SK-N-SH treated with all-trans-retinoic acid at 6 μM for 48 hours (cell line): ENCODE data around the gene CSNK1G1.
"Not testable (repeated sequence)": the region's sequence is repeated elsewhere in the genome, so short reads cannot be mapped to it uniquely, and the experiment has no call there.

Experiments used
- ATAC-seq: fragments of 200-7000 bp; cut with Tn5 transposase; 3 replicates; pipeline ENCODE4 v1.9.1; 2020; ENCODE audit warnings: mild to moderate bottlenecking, moderate library complexity
- ARNTL ChIP-seq: fragments of 450-650 bp; formaldehyde crosslinking; IDR thresholded peaks from 2 replicates; pipeline ENCODE4 v1.5.0; 2020; ENCODE audit warnings: low read depth, mild to moderate bottlenecking, moderate library complexity, borderline replicate concordance
- BACH2 ChIP-seq: fragments of 250-450 bp; sonication (Bioruptor Pico); IDR thresholded peaks from 2 replicates; pipeline ENCODE4 v1.9.0; 2021; ENCODE audit warnings: mild to moderate bottlenecking, borderline replicate concordance
- CSDC2 ChIP-seq: fragments of 250-450 bp; sonication (Bioruptor Pico); IDR thresholded peaks from 2 replicates; pipeline ENCODE4 v1.5.0; 2020; ENCODE audit warnings: mild to moderate bottlenecking, moderate library complexity
- ESRRG ChIP-seq: fragments of 250-450 bp; sonication (Bioruptor Pico); IDR thresholded peaks from 2 replicates; pipeline ENCODE4 v1.6.1; 2021; ENCODE audit warnings: mild to moderate bottlenecking
- GLIS3 ChIP-seq: fragments of 250-450 bp; sonication (Bioruptor Pico); IDR thresholded peaks from 2 replicates; pipeline ENCODE4 v1.5.0; 2020; ENCODE audit warnings: mild to moderate bottlenecking, moderate library complexity
- OSR1 ChIP-seq: fragments of 250-450 bp; sonication (Bioruptor Pico); IDR thresholded peaks from 2 replicates; pipeline ENCODE4 v1.8.0; 2022; ENCODE audit warnings: moderate library complexity, mild to moderate bottlenecking, inconsistent platforms
- RARB ChIP-seq: fragments of 250-450 bp; sonication (Bioruptor Pico); IDR thresholded peaks from 2 replicates; pipeline ENCODE4 v1.8.0; 2021; ENCODE audit warnings: mild to moderate bottlenecking, moderate library complexity
- SNAI2 ChIP-seq: fragments of 250-450 bp; sonication (Bioruptor Pico); IDR thresholded peaks from 2 replicates; pipeline ENCODE4 v1.5.0; 2020; ENCODE audit warnings: mild to moderate bottlenecking, moderate library complexity
- TCF4 ChIP-seq: fragments of 250-450 bp; sonication (Bioruptor Pico); IDR thresholded peaks from 2 replicates; pipeline ENCODE4 v1.8.0; 2021; ENCODE audit warnings: mild to moderate bottlenecking, moderate library complexity, borderline replicate concordance
- TOX ChIP-seq: fragments of 250-450 bp; sonication (Bioruptor Pico); IDR thresholded peaks from 2 replicates; pipeline ENCODE4 v1.8.0; 2021; ENCODE audit warnings: mild to moderate bottlenecking, moderate library complexity, borderline replicate concordance
- ZC3H10 ChIP-seq: fragments of 250-450 bp; sonication (Bioruptor Pico); IDR thresholded peaks from 2 replicates; pipeline ENCODE4 v1.5.1; 2021; ENCODE audit warnings: mild to moderate bottlenecking, moderate library complexity
- ZFP3 ChIP-seq: fragments of 250-450 bp; sonication (Bioruptor Pico); IDR thresholded peaks from 2 replicates; pipeline ENCODE4 v1.5.0; 2020; ENCODE audit warnings: mild to moderate bottlenecking, moderate library complexity
- ZNF565 ChIP-seq: fragments of 450-650 bp; formaldehyde crosslinking; conservative IDR thresholded peaks from 2 replicates; pipeline ENCODE4 v1.5.0; 2020; ENCODE audit warnings: low read depth, mild to moderate bottlenecking, moderate library complexity
- ZNF70 ChIP-seq: fragments of 450-650 bp; formaldehyde crosslinking; IDR thresholded peaks from 2 replicates; pipeline ENCODE4 v1.5.0; 2020; ENCODE audit warnings: mild to moderate bottlenecking, moderate library complexity
- ZNF8 ChIP-seq: fragments of 450-650 bp; formaldehyde crosslinking; IDR thresholded peaks from 2 replicates; pipeline ENCODE4 v1.5.0; 2020; ENCODE audit warnings: mild to moderate bottlenecking, moderate library complexity
- TF ChIP-seq, protein P1 (sequence below): fragments of 250-450 bp; sonication (Bioruptor Pico); IDR thresholded peaks from 2 replicates; pipeline ENCODE4 v1.5.0; 2020; ENCODE audit warnings: mild to moderate bottlenecking, moderate library complexity
- TF ChIP-seq, protein P2 (sequence below): fragments of 250-450 bp; sonication (Bioruptor Pico); IDR thresholded peaks from 2 replicates; pipeline ENCODE4 v1.8.0; 2021; ENCODE audit warnings: low read depth, mild to moderate bottlenecking, moderate library complexity, borderline replicate concordance
- TF ChIP-seq, protein P3 (sequence below): fragments of 250-450 bp; sonication (Bioruptor Pico); IDR thresholded peaks from 2 replicates; pipeline ENCODE4 v1.8.0; 2020; ENCODE audit warnings: mild to moderate bottlenecking, moderate library complexity, borderline replicate concordance
- TF ChIP-seq, protein P4 (sequence below): fragments of 250-450 bp; sonication (Bioruptor Pico); IDR thresholded peaks from 2 replicates; pipeline ENCODE4 v1.5.1; 2020; ENCODE audit warnings: low read depth, mild to moderate bottlenecking, moderate library complexity
- TF ChIP-seq, protein P5 (sequence below): fragments of 250-450 bp; sonication (Bioruptor Pico); IDR thresholded peaks from 2 replicates; pipeline ENCODE4 v1.5.1; 2021; ENCODE audit warnings: mild to moderate bottlenecking, moderate library complexity

CSNK1G1 gene

DNA sequence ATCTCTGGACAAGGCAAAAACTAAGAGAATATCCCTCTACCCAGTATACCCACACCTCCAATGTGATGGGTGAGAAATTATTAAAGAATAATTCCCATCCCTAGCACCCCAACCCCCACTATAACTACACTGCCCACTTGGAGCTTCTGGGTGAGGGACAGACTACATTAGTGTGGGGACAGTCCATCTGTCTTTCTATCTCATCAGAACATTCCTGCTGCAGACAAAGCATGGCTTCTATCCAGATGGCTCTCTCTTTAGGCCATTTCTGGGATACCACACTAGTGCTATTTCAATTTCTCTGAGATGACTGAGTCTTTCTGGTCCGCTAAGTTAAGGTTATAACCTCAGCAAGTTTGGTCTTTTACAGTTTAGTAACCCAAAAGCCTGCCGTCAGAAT is 6.6 kb downstream of the CSNK1G1 start (continued):
- TF ChIP-seq, protein P1, sequence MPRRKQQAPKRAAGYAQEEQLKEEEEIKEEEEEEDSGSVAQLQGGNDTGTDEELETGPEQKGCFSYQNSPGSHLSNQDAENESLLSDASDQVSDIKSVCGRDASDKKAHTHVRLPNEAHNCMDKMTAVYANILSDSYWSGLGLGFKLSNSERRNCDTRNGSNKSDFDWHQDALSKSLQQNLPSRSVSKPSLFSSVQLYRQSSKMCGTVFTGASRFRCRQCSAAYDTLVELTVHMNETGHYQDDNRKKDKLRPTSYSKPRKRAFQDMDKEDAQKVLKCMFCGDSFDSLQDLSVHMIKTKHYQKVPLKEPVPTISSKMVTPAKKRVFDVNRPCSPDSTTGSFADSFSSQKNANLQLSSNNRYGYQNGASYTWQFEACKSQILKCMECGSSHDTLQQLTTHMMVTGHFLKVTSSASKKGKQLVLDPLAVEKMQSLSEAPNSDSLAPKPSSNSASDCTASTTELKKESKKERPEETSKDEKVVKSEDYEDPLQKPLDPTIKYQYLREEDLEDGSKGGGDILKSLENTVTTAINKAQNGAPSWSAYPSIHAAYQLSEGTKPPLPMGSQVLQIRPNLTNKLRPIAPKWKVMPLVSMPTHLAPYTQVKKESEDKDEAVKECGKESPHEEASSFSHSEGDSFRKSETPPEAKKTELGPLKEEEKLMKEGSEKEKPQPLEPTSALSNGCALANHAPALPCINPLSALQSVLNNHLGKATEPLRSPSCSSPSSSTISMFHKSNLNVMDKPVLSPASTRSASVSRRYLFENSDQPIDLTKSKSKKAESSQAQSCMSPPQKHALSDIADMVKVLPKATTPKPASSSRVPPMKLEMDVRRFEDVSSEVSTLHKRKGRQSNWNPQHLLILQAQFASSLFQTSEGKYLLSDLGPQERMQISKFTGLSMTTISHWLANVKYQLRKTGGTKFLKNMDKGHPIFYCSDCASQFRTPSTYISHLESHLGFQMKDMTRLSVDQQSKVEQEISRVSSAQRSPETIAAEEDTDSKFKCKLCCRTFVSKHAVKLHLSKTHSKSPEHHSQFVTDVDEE (CRISPR knock-in tag) = no peak
- no peak for TF ChIP-seq ZC3H10 (CRISPR knock-in tag)

DNA sequence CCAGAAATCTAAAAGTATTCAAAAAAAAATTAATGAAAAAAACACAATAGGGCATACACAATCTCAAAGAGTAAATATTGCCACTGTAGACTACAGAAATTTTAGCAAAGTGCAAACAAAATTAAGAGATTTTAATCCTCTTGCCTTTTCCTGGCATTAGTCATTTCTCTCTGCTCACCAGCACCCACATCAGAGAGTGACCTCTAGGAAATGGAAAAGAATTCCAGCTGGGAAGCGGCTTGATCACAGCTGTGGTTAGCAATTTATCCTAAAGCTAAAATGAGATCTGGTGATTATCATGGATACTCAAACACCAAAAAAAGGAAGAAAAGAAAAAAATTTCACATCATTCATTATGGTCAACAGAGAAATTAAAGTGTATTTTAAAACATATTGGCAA is 7.5 kb downstream of the CSNK1G1 start:
- TF ChIP-seq GLIS3 (no peak), ZNF565 (no peak), ARNTL (CRISPR knock-in tag) (no peak), RARB (CRISPR knock-in tag) (no peak), ESRRG (CRISPR knock-in tag) (no peak), OSR1 (no peak), ZC3H10 (CRISPR knock-in tag) (no peak), ZNF70 (no peak), ZNF8 (CRISPR knock-in tag) (no peak), TCF4 (no peak), TOX (CRISPR knock-in tag) (no peak), BACH2 (CRISPR knock-in tag) (no peak), ZFP3 (CRISPR knock-in tag) (no peak), CSDC2 (no peak), SNAI2 (no peak)
- TF ChIP-seq, protein P2, sequence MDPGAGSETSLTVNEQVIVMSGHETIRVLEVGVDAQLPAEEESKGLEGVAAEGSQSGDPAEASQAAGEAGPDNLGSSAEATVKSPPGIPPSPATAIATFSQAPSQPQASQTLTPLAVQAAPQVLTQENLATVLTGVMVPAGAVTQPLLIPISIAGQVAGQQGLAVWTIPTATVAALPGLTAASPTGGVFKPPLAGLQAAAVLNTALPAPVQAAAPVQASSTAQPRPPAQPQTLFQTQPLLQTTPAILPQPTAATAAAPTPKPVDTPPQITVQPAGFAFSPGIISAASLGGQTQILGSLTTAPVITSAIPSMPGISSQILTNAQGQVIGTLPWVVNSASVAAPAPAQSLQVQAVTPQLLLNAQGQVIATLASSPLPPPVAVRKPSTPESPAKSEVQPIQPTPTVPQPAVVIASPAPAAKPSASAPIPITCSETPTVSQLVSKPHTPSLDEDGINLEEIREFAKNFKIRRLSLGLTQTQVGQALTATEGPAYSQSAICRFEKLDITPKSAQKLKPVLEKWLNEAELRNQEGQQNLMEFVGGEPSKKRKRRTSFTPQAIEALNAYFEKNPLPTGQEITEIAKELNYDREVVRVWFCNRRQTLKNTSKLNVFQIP (CRISPR knock-in tag) = no peak
- TF ChIP-seq, protein P3, sequence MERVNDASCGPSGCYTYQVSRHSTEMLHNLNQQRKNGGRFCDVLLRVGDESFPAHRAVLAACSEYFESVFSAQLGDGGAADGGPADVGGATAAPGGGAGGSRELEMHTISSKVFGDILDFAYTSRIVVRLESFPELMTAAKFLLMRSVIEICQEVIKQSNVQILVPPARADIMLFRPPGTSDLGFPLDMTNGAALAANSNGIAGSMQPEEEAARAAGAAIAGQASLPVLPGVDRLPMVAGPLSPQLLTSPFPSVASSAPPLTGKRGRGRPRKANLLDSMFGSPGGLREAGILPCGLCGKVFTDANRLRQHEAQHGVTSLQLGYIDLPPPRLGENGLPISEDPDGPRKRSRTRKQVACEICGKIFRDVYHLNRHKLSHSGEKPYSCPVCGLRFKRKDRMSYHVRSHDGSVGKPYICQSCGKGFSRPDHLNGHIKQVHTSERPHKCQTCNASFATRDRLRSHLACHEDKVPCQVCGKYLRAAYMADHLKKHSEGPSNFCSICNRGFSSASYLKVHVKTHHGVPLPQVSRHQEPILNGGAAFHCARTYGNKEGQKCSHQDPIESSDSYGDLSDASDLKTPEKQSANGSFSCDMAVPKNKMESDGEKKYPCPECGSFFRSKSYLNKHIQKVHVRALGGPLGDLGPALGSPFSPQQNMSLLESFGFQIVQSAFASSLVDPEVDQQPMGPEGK (CRISPR knock-in tag) = no peak
- TF ChIP-seq, protein P4, sequence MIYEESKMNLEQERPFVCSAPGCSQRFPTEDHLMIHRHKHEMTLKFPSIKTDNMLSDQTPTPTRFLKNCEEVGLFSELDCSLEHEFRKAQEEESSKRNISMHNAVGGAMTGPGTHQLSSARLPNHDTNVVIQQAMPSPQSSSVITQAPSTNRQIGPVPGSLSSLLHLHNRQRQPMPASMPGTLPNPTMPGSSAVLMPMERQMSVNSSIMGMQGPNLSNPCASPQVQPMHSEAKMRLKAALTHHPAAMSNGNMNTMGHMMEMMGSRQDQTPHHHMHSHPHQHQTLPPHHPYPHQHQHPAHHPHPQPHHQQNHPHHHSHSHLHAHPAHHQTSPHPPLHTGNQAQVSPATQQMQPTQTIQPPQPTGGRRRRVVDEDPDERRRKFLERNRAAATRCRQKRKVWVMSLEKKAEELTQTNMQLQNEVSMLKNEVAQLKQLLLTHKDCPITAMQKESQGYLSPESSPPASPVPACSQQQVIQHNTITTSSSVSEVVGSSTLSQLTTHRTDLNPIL (CRISPR knock-in tag) = no peak
- TF ChIP-seq, protein P1 (CRISPR knock-in tag) = no peak
- TF ChIP-seq, protein P5, sequence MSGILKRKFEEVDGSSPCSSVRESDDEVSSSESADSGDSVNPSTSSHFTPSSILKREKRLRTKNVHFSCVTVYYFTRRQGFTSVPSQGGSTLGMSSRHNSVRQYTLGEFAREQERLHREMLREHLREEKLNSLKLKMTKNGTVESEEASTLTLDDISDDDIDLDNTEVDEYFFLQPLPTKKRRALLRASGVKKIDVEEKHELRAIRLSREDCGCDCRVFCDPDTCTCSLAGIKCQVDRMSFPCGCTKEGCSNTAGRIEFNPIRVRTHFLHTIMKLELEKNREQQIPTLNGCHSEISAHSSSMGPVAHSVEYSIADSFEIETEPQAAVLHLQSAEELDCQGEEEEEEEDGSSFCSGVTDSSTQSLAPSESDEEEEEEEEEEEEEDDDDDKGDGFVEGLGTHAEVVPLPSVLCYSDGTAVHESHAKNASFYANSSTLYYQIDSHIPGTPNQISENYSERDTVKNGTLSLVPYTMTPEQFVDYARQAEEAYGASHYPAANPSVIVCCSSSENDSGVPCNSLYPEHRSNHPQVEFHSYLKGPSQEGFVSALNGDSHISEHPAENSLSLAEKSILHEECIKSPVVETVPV (CRISPR knock-in tag) = no peak
- no peak for ATAC-seq

DNA sequence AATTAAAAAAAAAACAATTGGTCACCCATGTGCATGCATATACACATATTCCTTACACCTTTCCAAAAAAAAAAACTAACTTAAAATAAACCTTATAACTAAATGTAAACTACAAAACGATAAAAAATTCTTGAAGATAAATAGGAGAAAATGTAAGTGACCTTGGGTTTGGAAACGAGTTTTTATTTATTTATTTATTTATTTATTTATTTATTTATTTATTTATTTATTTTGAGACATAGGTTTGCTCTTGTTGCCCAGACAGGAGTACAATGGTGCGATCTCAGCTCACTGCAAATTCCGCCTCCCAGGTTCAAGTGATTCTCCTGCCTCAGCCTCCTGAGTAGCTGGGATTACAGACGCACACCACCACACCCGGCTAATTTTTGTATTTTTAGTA is 9.7 kb downstream of the CSNK1G1 start:
- ATAC-seq = not testable (repeated sequence)
